IMR-90 (cell line): Measurements from ENCODE around the gene MRPS31. TPM values are rescaled to one million over a fixed set of nuclear protein-coding genes. Genes with fewer than 3 reads are reported as not detected.

Experiments
- ATAC-seq: fragments of 200-7000 bp; cut with Tn5 transposase; 2 replicates; pipeline ENCODE4 v1.9.1; 2020; ENCODE audit warnings: low read depth, mild to moderate bottlenecking, moderate library complexity
- BruUV-seq: library from RNA; stranded (reverse); fragments of 400-500 nt; replicated peaks from 2 replicates; lab custom pipeline; 2021; lab: Mats Ljungman, UMichigan
- CTCF ChIA-PET: fragments of 300-600 bp; formaldehyde crosslinking; extraction: SDS; loops from one replicate; lab custom pipeline; 2021; ENCODE audit warnings: antibody characterized with exemption; lab: Yijun Ruan, JAX
- POLR2A ChIA-PET: fragments of 300-600 bp; sonication (Branson Sonifier 250); formaldehyde crosslinking; loops from one replicate; lab custom pipeline; 2022; ENCODE audit warnings: antibody characterized with exemption; ENCODE audit not compliant: unreplicated experiment; lab: Charles Lee
- DNase-seq: peaks from one replicate; pipeline ENCODE4 v3.0.0; 2013
- H2AFZ ChIP-seq: replicated peaks from 2 replicates; pipeline ENCODE3; 2013; ENCODE audit warnings: low read length, mild to moderate bottlenecking; ENCODE audit not compliant: poor library complexity
- H2AK5ac ChIP-seq: 2 replicates; pipeline ENCODE4 v1.6.1; 2013; ENCODE audit warnings: low read depth, low read length, inconsistent platforms
- H2AK9ac ChIP-seq: replicated peaks from 2 replicates; pipeline ENCODE3; 2013; ENCODE audit warnings: mild to moderate bottlenecking, low read depth, low read length, moderate library complexity; ENCODE audit not compliant: poor library complexity
- H2BK120ac ChIP-seq: 2 replicates; pipeline ENCODE4 v1.6.1; 2013; ENCODE audit warnings: low read depth, low read length, inconsistent platforms
- H2BK15ac ChIP-seq: 3 replicates; pipeline ENCODE4 v1.6.1; 2013; ENCODE audit warnings: low read depth, low read length, inconsistent platforms
- H2BK20ac ChIP-seq: 2 replicates; pipeline ENCODE4 v1.6.1; 2013; ENCODE audit warnings: low read depth, mild to moderate bottlenecking, inconsistent platforms, low read length, moderate library complexity
- H2BK5ac ChIP-seq: 2 replicates; pipeline ENCODE4 v1.6.1; 2013; ENCODE audit warnings: mild to moderate bottlenecking, low read depth, low read length, inconsistent platforms; ENCODE audit not compliant: poor library complexity, severe bottlenecking
- H3K14ac ChIP-seq: replicated peaks from 2 replicates; pipeline ENCODE4 v1.6.1; 2013; ENCODE audit warnings: low read depth, low read length, inconsistent platforms
- H3K18ac ChIP-seq: 2 replicates; pipeline ENCODE4 v1.6.1; 2013; ENCODE audit warnings: low read depth, low read length, control low read depth
- H3K23ac ChIP-seq: 2 replicates; pipeline ENCODE4 v1.6.1; 2013; ENCODE audit warnings: low read depth, low read length, inconsistent platforms
- H3K27ac ChIP-seq: 2 replicates; pipeline ENCODE4 v1.5.1; 2013; ENCODE audit warnings: mild to moderate bottlenecking, control low read depth, low read length; ENCODE audit not compliant: insufficient read depth
- H3K27me3 ChIP-seq: 2 replicates; pipeline ENCODE4 v1.6.1; 2013; ENCODE audit warnings: low read length; ENCODE audit not compliant: control insufficient read depth, insufficient read depth
- H3K36me3 ChIP-seq: 2 replicates; pipeline ENCODE4 v1.6.1; 2013; ENCODE audit warnings: low read length, mixed read lengths; ENCODE audit not compliant: control insufficient read depth, insufficient read depth
- H3K4ac ChIP-seq: 2 replicates; pipeline ENCODE4 v1.6.1; 2013; ENCODE audit warnings: low read depth, low read length, inconsistent platforms
- H3K4me1 ChIP-seq: 2 replicates; pipeline ENCODE4 v1.6.1; 2013; ENCODE audit warnings: low read length, mixed read lengths; ENCODE audit not compliant: control insufficient read depth, insufficient read depth
- H3K4me2 ChIP-seq: 2 replicates; pipeline ENCODE4 v1.6.1; 2013; ENCODE audit warnings: low read depth, mild to moderate bottlenecking, control low read depth, low read length, moderate library complexity
- H3K4me3 ChIP-seq: 2 replicates; pipeline ENCODE4 v1.5.1; 2013; ENCODE audit warnings: low read depth, mild to moderate bottlenecking, control low read depth, low read length, moderate library complexity; ENCODE audit not compliant: insufficient read depth
- H3K56ac ChIP-seq: 2 replicates; pipeline ENCODE4 v1.6.1; 2013; ENCODE audit warnings: low read length, inconsistent platforms; ENCODE audit not compliant: insufficient read depth; ENCODE audit errors: extremely low read depth
- H3K79me1 ChIP-seq, 2 experiments: 2 replicates each; pipeline ENCODE4 v1.6.1; 2013; ENCODE audit warnings: low read length in 2 of 2, inconsistent platforms in 1 of 2, low read depth in 1 of 2
- H3K9ac ChIP-seq: 2 replicates; pipeline ENCODE4 v1.6.1; 2013; ENCODE audit warnings: low read depth, low read length, control low read depth
- H3K9me1 ChIP-seq: 2 replicates; pipeline ENCODE4 v1.6.1; 2013; ENCODE audit warnings: low read length, inconsistent platforms; ENCODE audit not compliant: insufficient read depth
- H3K9me3 ChIP-seq: 2 replicates; pipeline ENCODE4 v1.6.1; 2013; ENCODE audit warnings: low read length; ENCODE audit not compliant: control insufficient read depth, insufficient read depth
- H4K20me1 ChIP-seq: 2 replicates; pipeline ENCODE4 v1.6.1; 2013; ENCODE audit warnings: low read length, inconsistent platforms; ENCODE audit not compliant: insufficient read depth
- H4K5ac ChIP-seq: 2 replicates; pipeline ENCODE4 v1.6.1; 2013; ENCODE audit warnings: mild to moderate bottlenecking, low read depth, low read length, control low read depth
- H4K8ac ChIP-seq, 2 experiments: 2 replicates each; pipeline ENCODE4 v1.6.1; 2013; ENCODE audit warnings: low read depth in 2 of 2, low read length in 2 of 2, control low read depth in 1 of 2, inconsistent platforms in 1 of 2
- H4K91ac ChIP-seq: 2 replicates; pipeline ENCODE4 v1.6.1; 2013; ENCODE audit warnings: low read depth, low read length, inconsistent platforms; ENCODE audit not compliant: insufficient read depth
- POLR2A ChIP-seq: IDR thresholded peaks from 2 replicates; pipeline ENCODE4 v1.6.1; 2012; ENCODE audit warnings: mild to moderate bottlenecking, low read depth, low read length
- RFX5 ChIP-seq: IDR thresholded peaks from 2 replicates; pipeline ENCODE4 v1.8.0; 2012; ENCODE audit warnings: low read depth, mild to moderate bottlenecking, low read length, moderate library complexity
- WGBS, 2 experiments: methylation state at CpG; one replicate each; pipeline versions ENCODE4 v1.1.5 to v1.1.7; 2013; ENCODE audit warnings: missing lambda C conversion rate in 2 of 2; ENCODE audit not compliant: insufficient read length in 1 of 2; ENCODE audit errors: extremely low coverage in 2 of 2; 5-methylcytosine and 5-hydroxymethylcytosine counted together
- dilution Hi-C: fragments of 300-500 bp; cut with HindIII; formaldehyde crosslinking; loops from one replicate; pipeline ENCODE4 v1.14.3; 2018; ENCODE audit warnings: low sequenced_read_pairs; ENCODE audit not compliant: unreplicated experiment
- in situ Hi-C: fragments of 300-500 bp; cut with MboI; formaldehyde crosslinking; loops from 3 replicates; pipeline ENCODE4 v1.14.3; 2019; ENCODE audit warnings: low sequenced_read_pairs, inconsistent platforms, mixed read lengths
- intact Hi-C: fragments of 100-400 bp; cut with micrococcal nuclease; formaldehyde crosslinking; loops from 2 replicates; pipeline ENCODE4 v1.10.0; 2022
- polyA plus RNA-seq, 3 experiments: library from polyadenylated mRNA; depleted of rRNA; stranded (reverse); fragments of >200 nt; gene quantifications; 2 replicates each; pipeline ENCODE4 v1.2.3, GENCODE V29; 2012; ENCODE audit warnings: low replicate concordance in 1 of 3
- total RNA-seq: library from RNA; depleted of rRNA; stranded (reverse); fragments of >200 nt; gene quantifications from 2 replicates; pipeline ENCODE4 v1.2.3, GENCODE V29; 2012
- TF ChIP-seq, protein P1 (sequence below): fragments of 150-350 bp; IDR thresholded peaks from 2 replicates; pipeline ENCODE4 v1.6.1; 2016; ENCODE audit warnings: low read depth, mild to moderate bottlenecking, low read length, moderate library complexity, borderline replicate concordance
- TF ChIP-seq, protein P2 (sequence below): conservative IDR thresholded peaks from 2 replicates; pipeline ENCODE4 v1.5.1; 2012; ENCODE audit warnings: mild to moderate bottlenecking, low read depth, low read length, improper control_type of control experiment

Gene MRPS31
- total and polyA plus RNA-seq, 2 of the 4 experiments (the other 2 are of a cell fraction) = 9.3 to 14.8 TPM

DNA sequence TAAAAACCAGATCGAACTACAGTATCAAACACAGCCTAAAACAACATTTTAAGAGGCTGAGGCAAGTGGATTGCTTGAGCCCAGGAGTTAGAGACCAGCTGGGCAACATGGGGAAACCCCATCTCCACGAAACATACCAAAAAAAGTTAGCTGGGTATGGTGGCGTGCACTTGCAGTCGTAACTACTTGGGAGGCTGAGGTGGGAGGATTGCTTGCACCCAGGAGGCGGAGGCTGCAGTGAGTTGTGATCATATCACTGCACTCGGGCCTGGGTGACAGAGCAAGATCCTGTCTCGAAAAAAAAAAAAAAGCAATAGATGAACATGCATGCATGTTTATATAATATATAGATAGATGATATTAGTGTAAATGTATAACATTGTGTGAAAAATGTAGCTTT, 5.2 kb upstream of the MRPS31 start:
- H3K27ac ChIP-seq = no peak overlapping the region
- POLR2A ChIA-PET = no interaction called here

More for the DNA sequence above, 5.2 kb upstream of the MRPS31 start:
- H4K91ac ChIP-seq = no peak overlapping the region
- dilution Hi-C loops (no loop called here), intact Hi-C loops (loop anchor here (2.0 to 10.0 kb wide), 3 partner anchors 279 to 1091 kb away; no protein-coding TSS in a partner anchor), in situ Hi-C loops (no loop called here)
- H3K79me1 ChIP-seq = peaks cover 0 to 3% of the 10 kb centered on the region in 2 experiments; a peak in 1 of 4 replicates
- peak overlapping the region; percentile 66; the same call in 1 of the 2 replicates for H2BK120ac ChIP-seq
- H3K4me3 ChIP-seq = no peak overlapping the region
- H2AK9ac ChIP-seq = no peak overlapping the region
- no peak overlapping the region for H2BK15ac ChIP-seq
- DNase-seq (no peak), ATAC-seq (no peak)
- H3K18ac ChIP-seq = no peak overlapping the region
- WGBS, 2 experiments = no CpG with 5 or more reads among the region's 7 CpGs
- no peaks in the 10 kb centered on the region for H3K27me3 ChIP-seq
- H4K8ac ChIP-seq = peak overlapping the region in 1 of 2 experiments; percentile 79; a peak in 2 of 4 replicates
- peak overlapping the region; percentile 62; the same call in 1 of the 2 replicates for H3K14ac ChIP-seq
- no peak overlapping the region for H2AK5ac ChIP-seq
- TF ChIP-seq RFX5 (no peak), POLR2A (no peak)
- TF ChIP-seq, protein P1, sequence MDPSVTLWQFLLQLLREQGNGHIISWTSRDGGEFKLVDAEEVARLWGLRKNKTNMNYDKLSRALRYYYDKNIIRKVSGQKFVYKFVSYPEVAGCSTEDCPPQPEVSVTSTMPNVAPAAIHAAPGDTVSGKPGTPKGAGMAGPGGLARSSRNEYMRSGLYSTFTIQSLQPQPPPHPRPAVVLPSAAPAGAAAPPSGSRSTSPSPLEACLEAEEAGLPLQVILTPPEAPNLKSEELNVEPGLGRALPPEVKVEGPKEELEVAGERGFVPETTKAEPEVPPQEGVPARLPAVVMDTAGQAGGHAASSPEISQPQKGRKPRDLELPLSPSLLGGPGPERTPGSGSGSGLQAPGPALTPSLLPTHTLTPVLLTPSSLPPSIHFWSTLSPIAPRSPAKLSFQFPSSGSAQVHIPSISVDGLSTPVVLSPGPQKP = no peak
- TF ChIP-seq, protein P2, sequence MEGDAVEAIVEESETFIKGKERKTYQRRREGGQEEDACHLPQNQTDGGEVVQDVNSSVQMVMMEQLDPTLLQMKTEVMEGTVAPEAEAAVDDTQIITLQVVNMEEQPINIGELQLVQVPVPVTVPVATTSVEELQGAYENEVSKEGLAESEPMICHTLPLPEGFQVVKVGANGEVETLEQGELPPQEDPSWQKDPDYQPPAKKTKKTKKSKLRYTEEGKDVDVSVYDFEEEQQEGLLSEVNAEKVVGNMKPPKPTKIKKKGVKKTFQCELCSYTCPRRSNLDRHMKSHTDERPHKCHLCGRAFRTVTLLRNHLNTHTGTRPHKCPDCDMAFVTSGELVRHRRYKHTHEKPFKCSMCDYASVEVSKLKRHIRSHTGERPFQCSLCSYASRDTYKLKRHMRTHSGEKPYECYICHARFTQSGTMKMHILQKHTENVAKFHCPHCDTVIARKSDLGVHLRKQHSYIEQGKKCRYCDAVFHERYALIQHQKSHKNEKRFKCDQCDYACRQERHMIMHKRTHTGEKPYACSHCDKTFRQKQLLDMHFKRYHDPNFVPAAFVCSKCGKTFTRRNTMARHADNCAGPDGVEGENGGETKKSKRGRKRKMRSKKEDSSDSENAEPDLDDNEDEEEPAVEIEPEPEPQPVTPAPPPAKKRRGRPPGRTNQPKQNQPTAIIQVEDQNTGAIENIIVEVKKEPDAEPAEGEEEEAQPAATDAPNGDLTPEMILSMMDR = no peak
- H3K9me1 ChIP-seq = peaks cover 16% of the 10 kb centered on the region
- H2AFZ ChIP-seq = no peak overlapping the region
- H3K4me1 ChIP-seq = peaks cover 5% of the 10 kb centered on the region
- H3K4ac ChIP-seq = peak overlapping the region; percentile 75; the same call in 1 of the 2 replicates
- H3K9me3 ChIP-seq = no peaks in the 10 kb centered on the region
- no peaks in the 10 kb centered on the region for H4K20me1 ChIP-seq
- no peak overlapping the region for H3K56ac ChIP-seq
- no peak overlapping the region for H3K4me2 ChIP-seq
- H3K36me3 ChIP-seq = no peaks in the 10 kb centered on the region
- no peak overlapping the region for H3K9ac ChIP-seq
- CTCF ChIA-PET = interaction anchor here (0.6 to 2.5 kb wide), 2 partner anchors 16 to 38 kb away, joined by 3 to 8 read pairs; no protein-coding TSS in a partner anchor
- no peak overlapping the region for H4K5ac ChIP-seq
- H3K23ac ChIP-seq = no peak overlapping the region
- H2BK5ac ChIP-seq = no peak overlapping the region
- peak overlapping the region; percentile 50; the same call in 1 of the 2 replicates for H2BK20ac ChIP-seq
- no TSS peak for BruUV-seq
